GM12891 (cell line): ENCODE data around the gene POLN.

ENCODE experiments used
- PAX5 ChIP-seq: IDR thresholded peaks from 2 replicates; pipeline ENCODE4 v1.6.1; 2011; ENCODE audit warnings: low read length, moderate library complexity, mild to moderate bottlenecking; ENCODE audit not compliant: insufficient read depth, severe bottlenecking
- POLR2A ChIP-seq: IDR thresholded peaks from 2 replicates; pipeline ENCODE4 v1.6.1; 2011; ENCODE audit warnings: low read depth, low read length, control low read depth
- POLR2AphosphoS5 ChIP-seq: IDR thresholded peaks from 2 replicates; pipeline ENCODE4 v1.6.1; 2011; ENCODE audit warnings: low read depth, low read length, control low read depth
- POU2F2 ChIP-seq: IDR thresholded peaks from 2 replicates; pipeline ENCODE4 v1.6.1; 2011; ENCODE audit warnings: low read depth, mild to moderate bottlenecking, control low read depth, low read length, moderate library complexity
- SPI1 ChIP-seq: IDR thresholded peaks from 2 replicates; pipeline ENCODE4 v1.6.1; 2011; ENCODE audit warnings: low read depth, low read length, control low read depth
- TAF1 ChIP-seq: IDR thresholded peaks from 2 replicates; pipeline ENCODE4 v1.6.1; 2011; ENCODE audit warnings: low read depth, low read length, control low read depth

- TF ChIP-seq POLR2A, result no peak
- no peak for TF ChIP-seq POLR2AphosphoS5
- TF ChIP-seq TAF1, result no peak
- TF ChIP-seq PAX5, result no peak
- TF ChIP-seq POU2F2, result no peak
- no peak for TF ChIP-seq SPI1
Measured at GRCh38 chr4:2246384-2247127, 4.6 kb upstream of the POLN start.
